H1 (cell line): ENCODE data around the gene SNRK. TPM values are rescaled to one million over a fixed set of nuclear protein-coding genes. Genes with fewer than 3 reads are reported as not detected.

ENCODE experiments used
- ATF2 ChIP-seq: IDR thresholded peaks from 2 replicates; pipeline ENCODE4 v1.6.1; 2012; ENCODE audit warnings: low read length, inconsistent platforms
- ATF3 ChIP-seq: IDR thresholded peaks from 2 replicates; pipeline ENCODE4 v1.6.1; 2011; ENCODE audit warnings: low read depth, mild to moderate bottlenecking, low read length; ENCODE audit not compliant: insufficient read depth
- CBX8 ChIP-seq: fragments of 300-800, 300-1000 bp; sonication (generic); IDR thresholded peaks from 2 replicates; pipeline ENCODE4 v1.7.1; 2016; ENCODE audit warnings: low read depth, low read length, borderline replicate concordance
- CHD1 ChIP-seq: IDR thresholded peaks from 2 replicates; pipeline ENCODE4 v1.6.1; 2012; ENCODE audit warnings: low read depth, low read length, improper control_type of control experiment
- RNF2 ChIP-seq: fragments of 200-900, 300-1000 bp; sonication (generic); IDR thresholded peaks from 2 replicates; pipeline ENCODE4 v1.7.1; 2016; ENCODE audit warnings: borderline replicate concordance, low read depth, mild to moderate bottlenecking, antibody characterized with exemption, low read length; ENCODE audit not compliant: poor library complexity, severe bottlenecking; ENCODE audit errors: missing control alignments
- SP4 ChIP-seq: IDR thresholded peaks from 2 replicates; pipeline ENCODE4 v1.6.1; 2012; ENCODE audit warnings: low read length, inconsistent platforms
- TEAD4 ChIP-seq: IDR thresholded peaks from 2 replicates; pipeline ENCODE4 v1.6.1; 2012; ENCODE audit warnings: low read depth, low read length, inconsistent platforms, mixed read lengths
- polyA plus RNA-seq, 7 experiments: library from polyadenylated mRNA; depleted of rRNA in 3 of 7; stranded (reverse) in 5 of 7; unstranded in 2 of 7; fragments of >200 nt in 5 of 7; fragments of 200-250 nt in 2 of 7; gene quantifications; 1 replicate in 5 of 7; 2 replicates in 1 of 7; 4 replicates in 1 of 7; pipeline versions ENCODE4 v1.2.1 to v1.2.3, GENCODE V29; 2011 to 2013; ENCODE audit warnings: missing spikeins in 2 of 7, mixed read lengths in 2 of 7
- total RNA-seq: library from RNA; stranded (reverse); fragmentation: NEBNext Ultra II Directional; extraction: Animal tissue kit (Norgen Biotek cat#: 25700); gene quantifications from 2 replicates; pipeline ENCODE4 v1.2.1, GENCODE V29; 2021

Gene SNRK
- total and polyA plus RNA-seq, 2 of the 8 experiments (the other 6 are each of a cell fraction or from before 2014, with no cell fraction given), result 4.4 to 11.7 TPM

DNA sequence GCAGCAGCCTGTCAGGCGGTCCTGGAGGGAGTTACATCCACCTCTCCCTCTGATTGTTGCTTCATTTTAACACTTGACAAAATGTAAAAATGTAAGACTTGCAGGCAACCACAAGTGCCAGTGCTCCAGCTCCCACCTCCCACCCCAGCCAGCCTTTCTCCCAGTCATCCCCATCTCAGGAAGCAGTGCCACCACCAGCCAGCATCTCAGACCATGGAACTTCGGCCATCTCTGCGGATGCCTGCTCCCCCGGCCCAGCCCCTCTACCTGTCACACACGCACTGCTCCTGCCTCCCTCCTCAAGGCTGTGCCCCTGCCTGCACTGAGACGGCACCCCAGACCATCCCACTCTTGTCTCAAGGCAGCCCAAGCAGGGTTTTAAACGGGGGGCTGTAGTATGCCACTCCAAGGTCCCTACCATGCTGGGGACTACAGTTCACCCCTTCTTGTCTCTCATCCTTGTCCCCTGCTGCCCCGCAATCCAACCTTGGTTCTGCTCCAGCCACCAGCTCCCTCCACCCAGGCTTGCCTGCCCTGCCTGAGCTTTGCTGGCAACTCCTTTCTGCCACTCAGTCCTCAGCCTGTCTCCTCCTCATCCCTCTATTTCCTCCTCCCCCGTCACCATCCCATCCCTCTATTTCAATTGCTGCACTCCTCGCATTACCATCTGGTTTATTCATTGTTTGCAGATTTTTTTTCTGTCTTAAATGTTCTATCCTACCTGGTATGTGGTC lies 85.8 kb downstream of the SNRK start (continued):
- no peak for TF ChIP-seq SP4
- TF ChIP-seq TEAD4, result no peak
- no peak for TF ChIP-seq CHD1
- TF ChIP-seq CBX8, result no peak
- no peak for TF ChIP-seq ATF3
- no peak for TF ChIP-seq RNF2
- TF ChIP-seq ATF2, result no peak
